Astrocyte of the cerebellum (primary cell): ENCODE results near the gene ANXA7.
"Not testable (repeated sequence)": the region's sequence is repeated elsewhere in the genome, so short reads cannot be mapped to it uniquely, and the experiment has no call there.

Source experiments
- DNase-seq: peaks from one replicate; pipeline ENCODE4 v3.0.0-alpha.2; 2011; ENCODE audit warnings: low read depth
- H3K4me3 ChIP-seq: 2 replicates; pipeline ENCODE4 v1.5.1; 2011; ENCODE audit warnings: mild to moderate bottlenecking, low read depth, low read length, moderate library complexity
- in situ Hi-C: cut with HindIII; loops from 2 replicates; pipeline ENCODE4 v1.10.0; 2017; ENCODE audit warnings: low sequenced_read_pairs
- TF ChIP-seq, protein P1 (sequence below): IDR thresholded peaks from 2 replicates; pipeline ENCODE4 v1.5.1; 2012; ENCODE audit warnings: low read length, low read depth, moderate library complexity, mild to moderate bottlenecking; ENCODE audit errors: missing control alignments

ANXA7 gene

DNA sequence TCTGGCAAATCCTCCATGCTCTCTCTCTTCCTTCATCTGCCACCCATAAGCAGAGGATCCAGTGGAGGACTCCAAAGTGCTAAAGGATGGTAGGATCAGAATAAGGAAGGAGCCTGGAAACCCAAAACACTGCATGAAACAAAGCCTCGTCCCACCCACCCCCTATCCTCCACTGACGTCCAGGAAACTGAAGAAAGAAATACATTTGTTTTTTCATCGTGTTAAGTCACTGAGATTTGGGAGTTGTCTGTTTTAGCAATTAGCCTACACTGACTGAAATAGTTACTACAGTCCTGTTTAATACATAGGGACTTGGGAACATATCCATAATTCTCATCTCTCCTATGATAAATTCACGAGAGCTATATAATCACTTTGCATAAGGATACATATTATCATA, 14.8 kb downstream of the ANXA7 start:
- in situ Hi-C loops, result no loop called here
- TF ChIP-seq, protein P1, sequence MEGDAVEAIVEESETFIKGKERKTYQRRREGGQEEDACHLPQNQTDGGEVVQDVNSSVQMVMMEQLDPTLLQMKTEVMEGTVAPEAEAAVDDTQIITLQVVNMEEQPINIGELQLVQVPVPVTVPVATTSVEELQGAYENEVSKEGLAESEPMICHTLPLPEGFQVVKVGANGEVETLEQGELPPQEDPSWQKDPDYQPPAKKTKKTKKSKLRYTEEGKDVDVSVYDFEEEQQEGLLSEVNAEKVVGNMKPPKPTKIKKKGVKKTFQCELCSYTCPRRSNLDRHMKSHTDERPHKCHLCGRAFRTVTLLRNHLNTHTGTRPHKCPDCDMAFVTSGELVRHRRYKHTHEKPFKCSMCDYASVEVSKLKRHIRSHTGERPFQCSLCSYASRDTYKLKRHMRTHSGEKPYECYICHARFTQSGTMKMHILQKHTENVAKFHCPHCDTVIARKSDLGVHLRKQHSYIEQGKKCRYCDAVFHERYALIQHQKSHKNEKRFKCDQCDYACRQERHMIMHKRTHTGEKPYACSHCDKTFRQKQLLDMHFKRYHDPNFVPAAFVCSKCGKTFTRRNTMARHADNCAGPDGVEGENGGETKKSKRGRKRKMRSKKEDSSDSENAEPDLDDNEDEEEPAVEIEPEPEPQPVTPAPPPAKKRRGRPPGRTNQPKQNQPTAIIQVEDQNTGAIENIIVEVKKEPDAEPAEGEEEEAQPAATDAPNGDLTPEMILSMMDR, result no peak
- H3K4me3 ChIP-seq, result no peak overlapping the region
- DNase-seq, result no peak

DNA sequence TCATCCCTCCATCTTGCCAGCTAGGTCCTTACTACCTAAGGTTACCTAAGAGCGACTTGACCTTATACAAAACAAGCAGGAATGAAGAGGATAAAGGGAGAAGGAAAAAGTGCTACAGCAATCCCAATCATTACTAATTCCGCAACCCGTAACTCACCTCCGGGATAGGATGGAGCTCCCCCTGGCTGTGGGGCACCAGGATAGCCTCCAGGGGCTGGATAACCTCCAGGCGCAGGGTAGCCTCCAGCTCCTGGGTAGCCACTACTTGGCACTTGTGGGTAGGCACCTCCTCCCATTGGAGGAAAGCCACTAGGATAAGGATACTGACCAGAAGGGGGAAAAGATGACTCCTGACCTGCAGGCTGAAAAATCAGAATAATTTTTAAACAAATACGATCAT, 15.8 kb downstream of the ANXA7 start:
- no peak overlapping the region for H3K4me3 ChIP-seq
- DNase-seq, result no peak
- in situ Hi-C loops, result no loop called here
- TF ChIP-seq, protein P1, result no peak

DNA sequence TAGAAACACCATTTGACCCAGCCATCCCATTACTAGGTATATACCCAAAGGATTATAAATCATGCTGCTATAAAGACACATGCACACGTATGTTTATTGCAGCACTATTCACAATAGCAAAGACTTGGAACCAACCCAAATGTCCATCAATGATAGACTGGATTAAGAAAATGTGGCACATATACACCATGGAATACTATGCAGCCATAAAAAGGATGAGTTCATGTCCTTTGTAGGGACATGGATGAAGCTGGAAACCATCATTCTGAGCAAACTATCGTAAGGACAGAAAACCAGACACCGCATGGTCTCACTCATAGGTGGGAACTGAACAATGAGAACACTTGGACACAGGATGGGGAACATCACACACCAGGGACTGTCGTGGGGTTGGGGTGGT, 19.5 kb downstream of the ANXA7 start:
- in situ Hi-C loops, H3K4me3 ChIP-seq, DNase-seq: not testable (repeated sequence)

DNA sequence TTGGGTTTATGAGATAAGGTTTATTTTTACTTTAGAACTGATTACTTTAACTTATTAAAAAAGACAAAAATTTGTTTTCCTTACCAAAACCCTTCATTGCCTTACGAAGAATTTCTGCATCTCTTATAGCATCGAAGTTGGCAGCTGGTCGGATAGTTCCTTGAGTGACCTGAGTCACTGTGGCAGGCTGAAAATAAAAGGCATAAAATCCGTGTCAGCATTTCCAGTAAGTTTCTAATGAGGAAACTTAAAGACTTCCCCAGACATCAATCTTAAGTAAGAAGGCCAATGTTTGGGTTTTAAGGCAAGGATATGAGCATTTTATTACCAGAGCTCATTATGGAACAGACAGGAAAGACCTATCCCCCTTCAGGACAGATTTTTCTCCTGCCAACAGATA, 25.6 kb downstream of the ANXA7 start:
- TF ChIP-seq, protein P1, result no peak
- no peak for DNase-seq
- in situ Hi-C loops, result no loop called here

DNA sequence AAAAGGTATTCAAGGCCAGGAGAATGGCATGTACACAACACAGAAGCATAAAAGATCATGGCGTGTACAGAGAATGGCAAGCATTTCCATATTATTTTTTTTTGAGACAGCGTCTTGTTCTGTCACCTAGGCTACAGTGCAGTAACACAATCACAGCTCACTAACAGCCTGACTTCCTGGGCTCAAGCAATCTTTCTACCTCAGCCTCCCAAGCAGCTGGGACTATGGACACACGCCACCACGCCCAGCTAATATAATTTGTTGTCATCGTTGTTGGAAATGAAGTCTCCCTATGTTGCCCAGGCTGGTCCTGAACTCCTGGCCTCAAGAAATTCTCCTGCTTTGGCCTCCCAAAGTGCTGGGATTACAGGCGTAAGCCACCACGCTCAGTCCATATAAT, 27.3 kb downstream of the ANXA7 start:
- TF ChIP-seq, protein P1, result no peak
- DNase-seq, result no peak
- H3K4me3 ChIP-seq, result no peak overlapping the region
- in situ Hi-C loops, result no loop called here

More for the DNA sequence above, 25.6 kb downstream of the ANXA7 start:
- H3K4me3 ChIP-seq, result no peak overlapping the region

DNA sequence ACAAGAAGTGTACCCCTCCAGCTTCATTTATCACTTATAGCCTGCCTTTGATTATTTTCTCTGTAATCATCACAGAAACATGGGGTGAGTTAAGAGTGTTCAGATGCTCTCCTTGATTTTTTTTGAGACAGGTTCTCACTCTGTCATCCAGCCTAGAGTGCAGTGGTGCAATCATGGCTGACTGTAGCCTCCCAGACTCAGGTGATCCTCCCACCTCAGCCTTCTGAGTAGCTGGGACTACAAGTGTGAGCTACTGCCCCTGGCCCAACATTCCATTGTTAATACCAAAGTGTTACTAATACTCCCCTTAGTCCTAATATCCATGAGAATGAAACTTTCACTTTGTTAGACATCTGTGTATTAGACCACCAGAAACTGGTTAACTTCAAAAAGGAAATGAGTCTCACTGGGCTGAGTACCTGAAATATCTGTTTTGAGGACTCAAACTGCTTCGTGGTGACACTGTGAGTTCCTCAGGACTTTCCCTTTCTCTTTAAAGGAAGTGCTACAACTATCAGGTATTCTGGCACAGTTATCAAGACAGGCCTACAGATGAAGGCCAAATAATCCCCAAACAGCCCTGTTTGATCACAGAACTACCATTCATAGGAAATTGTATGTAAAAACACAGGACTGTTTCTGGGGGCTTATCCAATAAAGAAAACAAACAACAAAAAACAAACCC, 34.7 kb downstream of the ANXA7 start:
- no peak for DNase-seq
- in situ Hi-C loops, result no loop called here
- H3K4me3 ChIP-seq, result no peak overlapping the region
- TF ChIP-seq, protein P1, result no peak

DNA sequence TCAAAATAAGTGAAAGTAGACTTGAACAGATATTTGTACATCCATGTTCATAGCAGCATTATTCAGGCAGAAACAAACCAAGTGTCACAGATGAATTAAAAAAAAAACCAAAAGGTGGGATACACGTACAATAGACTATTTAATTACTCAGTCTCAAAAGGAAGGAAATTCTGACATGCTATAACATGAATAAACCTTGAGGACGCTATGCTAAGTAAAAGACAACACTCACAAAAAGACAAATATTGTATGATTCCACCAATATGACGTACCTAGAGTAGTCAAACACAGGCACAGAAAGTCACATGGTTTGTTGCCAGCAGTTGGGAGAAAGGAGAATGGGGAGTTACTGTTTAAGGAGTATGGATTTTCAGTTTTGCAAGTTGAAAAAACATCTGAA, 37.2 kb downstream of the ANXA7 start:
- no peak for DNase-seq
- no peak overlapping the region for H3K4me3 ChIP-seq
- in situ Hi-C loops, result no loop called here
- TF ChIP-seq, protein P1, result no peak
